H1 (cell line): ENCODE data around the gene RBM38. TPM values are rescaled to one million over a fixed set of nuclear protein-coding genes. Genes with fewer than 3 reads are reported as not detected.

Experiments used
- CTCF ChIA-PET: fragments of 300-600 bp; sonication (Branson Sonifier 250); formaldehyde crosslinking; loops from one replicate; lab custom pipeline; 2021; ENCODE audit not compliant: partially characterized antibody; lab: Charles Lee
- POLR2A ChIA-PET: fragments of 300-600 bp; sonication (Branson Sonifier 250); formaldehyde crosslinking; loops from one replicate; lab custom pipeline; 2021; ENCODE audit warnings: inconsistent platforms; ENCODE audit not compliant: partially characterized antibody; lab: Charles Lee
- DNase-seq, 2 experiments: peaks; one replicate each; pipeline versions ENCODE4 v3.0.0 to v3.0.0-alpha.2; 2010 to 2022; ENCODE audit warnings: low spot score in 2 of 2, low read depth in 1 of 2, mixed read lengths in 1 of 2
- FAIRE-seq: peaks from 2 replicates; lab custom pipeline; 2011; peaks lifted over from hg19 to GRCh38; lab: Jason Lieb, UNC
- H2AFZ ChIP-seq: 2 replicates; pipeline ENCODE4 v1.8.1; 2012; ENCODE audit warnings: low read length, inconsistent platforms
- H2AK5ac ChIP-seq: 2 replicates; pipeline ENCODE4 v1.6.1; 2013; ENCODE audit warnings: low read depth, low read length
- H2BK120ac ChIP-seq: replicated peaks from 2 replicates; pipeline ENCODE3; 2013; ENCODE audit warnings: low read depth, low read length, inconsistent platforms
- H2BK12ac ChIP-seq: 2 replicates; pipeline ENCODE4 v1.6.1; 2013; ENCODE audit warnings: low read depth, low read length
- H2BK15ac ChIP-seq: 2 replicates; pipeline ENCODE4 v1.6.1; 2013; ENCODE audit warnings: low read length
- H2BK20ac ChIP-seq: 2 replicates; pipeline ENCODE4 v1.6.1; 2013; ENCODE audit warnings: low read length
- H2BK5ac ChIP-seq: 2 replicates; pipeline ENCODE4 v1.6.1; 2013; ENCODE audit warnings: low read depth, low read length
- H3K14ac ChIP-seq: 2 replicates; pipeline ENCODE4 v1.6.1; 2013; ENCODE audit warnings: inconsistent platforms; ENCODE audit not compliant: insufficient read length
- H3K18ac ChIP-seq: 2 replicates; pipeline ENCODE4 v1.6.1; 2013; ENCODE audit warnings: low read length; ENCODE audit errors: extremely low read depth
- H3K23ac ChIP-seq: 2 replicates; pipeline ENCODE4 v1.6.1; 2013; ENCODE audit warnings: inconsistent platforms; ENCODE audit not compliant: insufficient read length
- H3K23me2 ChIP-seq: 2 replicates; pipeline ENCODE4 v1.6.1; 2013; ENCODE audit warnings: low read depth, low read length
- H3K27ac ChIP-seq: 2 replicates; pipeline ENCODE4 v1.6.1; 2011; ENCODE audit warnings: low read depth, low read length, inconsistent platforms
- H3K27me3 ChIP-seq, 4 experiments: replicated peaks in 1 of 4; 1 replicate in 1 of 4; 2 replicates in 3 of 4; pipeline versions ENCODE4 v1.6.1 to v1.8.1; 2011 to 2013; ENCODE audit warnings: low read length in 3 of 4, mild to moderate bottlenecking in 3 of 4, inconsistent platforms in 2 of 4, mixed read lengths in 2 of 4, moderate library complexity in 1 of 4; ENCODE audit not compliant: control insufficient read depth in 3 of 4, insufficient read depth in 3 of 4; ENCODE audit errors: extremely low read depth in 1 of 4
- H3K36me3 ChIP-seq, 4 experiments: 2 replicates each; pipeline versions ENCODE4 v1.6.1 to v1.8.1; 2011 to 2013; ENCODE audit warnings: mild to moderate bottlenecking in 4 of 4, low read length in 3 of 4, moderate library complexity in 2 of 4, control low read depth in 1 of 4, inconsistent platforms in 1 of 4; ENCODE audit not compliant: insufficient read depth in 4 of 4, control insufficient read depth in 2 of 4
- H3K4ac ChIP-seq: replicated peaks from 2 replicates; pipeline ENCODE3; 2013; ENCODE audit warnings: low read length, low read depth, mixed read lengths, inconsistent platforms; ENCODE audit not compliant: insufficient read length
- H3K4me1 ChIP-seq, 4 experiments: replicated peaks in 1 of 4; 1 replicate in 1 of 4; 2 replicates in 3 of 4; pipeline versions ENCODE4 v1.6.1 to v1.8.1; 2011 to 2013; ENCODE audit warnings: low read length in 3 of 4, inconsistent platforms in 2 of 4, mixed read lengths in 1 of 4; ENCODE audit not compliant: insufficient read depth in 4 of 4, control insufficient read depth in 3 of 4
- H3K4me2 ChIP-seq, 2 experiments: 2 replicates each; pipeline versions ENCODE4 v1.6.1 to v1.8.1; 2011 to 2013; ENCODE audit warnings: low read depth in 2 of 2, low read length in 2 of 2, control low read depth in 1 of 2, inconsistent platforms in 1 of 2, mild to moderate bottlenecking in 1 of 2; ENCODE audit not compliant: insufficient read depth in 1 of 2
- H3K4me3 ChIP-seq, 4 experiments: fragments of 200-600, 300-600 bp in 1 of 4; sonication (generic), shearing (Covaris generic), sonication (Bioruptor Twin) in 1 of 4; 2 replicates each; pipeline versions ENCODE4 v1.5.1 to v1.8.1; 2011 to 2016; ENCODE audit warnings: low read length in 4 of 4, low read depth in 3 of 4, control low read depth in 2 of 4, inconsistent platforms in 2 of 4, mild to moderate bottlenecking in 2 of 4, mixed read lengths in 1 of 4, moderate library complexity in 1 of 4; ENCODE audit not compliant: insufficient read depth in 2 of 4; ENCODE audit errors: extremely low read depth in 1 of 4
- H3K56ac ChIP-seq: replicated peaks from 2 replicates; pipeline ENCODE3; 2013; ENCODE audit warnings: low read depth, mild to moderate bottlenecking, mixed read lengths, low read length, inconsistent platforms; ENCODE audit not compliant: insufficient read length
- H3K79me1 ChIP-seq: 2 replicates; pipeline ENCODE4 v1.6.1; 2013; ENCODE audit warnings: low read depth, low read length, control low read depth
- H3K79me2 ChIP-seq, 2 experiments: 2 replicates each; pipeline versions ENCODE4 v1.6.1 to v1.8.1; 2012 to 2013; ENCODE audit warnings: low read length in 2 of 2, mild to moderate bottlenecking in 2 of 2, inconsistent platforms in 1 of 2; ENCODE audit not compliant: insufficient read depth in 2 of 2, control insufficient read depth in 1 of 2
- H3K9ac ChIP-seq, 4 experiments: replicated peaks in 1 of 4; 1 replicate in 1 of 4; 2 replicates in 3 of 4; pipeline versions ENCODE4 v1.6.1 to v1.8.1; 2011 to 2013; ENCODE audit warnings: low read depth in 3 of 4, low read length in 3 of 4, control low read depth in 2 of 4, mild to moderate bottlenecking in 2 of 4, moderate library complexity in 2 of 4, inconsistent platforms in 1 of 4; ENCODE audit errors: extremely low read depth in 1 of 4
- H3K9me3 ChIP-seq, 2 experiments: 2 replicates each; pipeline versions ENCODE4 v1.6.1 to v1.8.1; 2012 to 2013; ENCODE audit warnings: mild to moderate bottlenecking in 2 of 2, moderate library complexity in 2 of 2, control low read depth in 1 of 2, inconsistent platforms in 1 of 2, low read depth in 1 of 2, low read length in 1 of 2, mixed read lengths in 1 of 2; ENCODE audit not compliant: insufficient read depth in 2 of 2
- H4K20me1 ChIP-seq, 2 experiments: replicated peaks in 1 of 2; 2 replicates each; pipeline versions ENCODE3 to v1.8.1; 2011 to 2013; ENCODE audit warnings: inconsistent platforms in 2 of 2, low read length in 2 of 2, mild to moderate bottlenecking in 1 of 2; ENCODE audit not compliant: insufficient read depth in 2 of 2, control insufficient read depth in 1 of 2
- H4K5ac ChIP-seq: 2 replicates; pipeline ENCODE4 v1.6.1; 2013; ENCODE audit warnings: low read length, low read depth, mixed read lengths, inconsistent platforms; ENCODE audit not compliant: insufficient read length
- H4K8ac ChIP-seq: 2 replicates; pipeline ENCODE4 v1.8.0; 2013; ENCODE audit warnings: mild to moderate bottlenecking, moderate library complexity, low read length, inconsistent platforms; ENCODE audit not compliant: insufficient read depth; ENCODE audit errors: extremely low read depth
- H4K91ac ChIP-seq: replicated peaks from 2 replicates; pipeline ENCODE3; 2013; ENCODE audit warnings: low read length, mixed read lengths, inconsistent platforms; ENCODE audit not compliant: insufficient read length
- ASH2L ChIP-seq: fragments of 200-600, 300-600 bp; sonication (generic); IDR thresholded peaks from one replicate; pipeline ENCODE4 v1.7.1; 2017; ENCODE audit warnings: low read length
- CBX8 ChIP-seq: fragments of 300-800, 300-1000 bp; sonication (generic); IDR thresholded peaks from 2 replicates; pipeline ENCODE4 v1.7.1; 2016; ENCODE audit warnings: low read depth, low read length, borderline replicate concordance
- CHD1 ChIP-seq: IDR thresholded peaks from 2 replicates; pipeline ENCODE4 v1.6.1; 2012; ENCODE audit warnings: low read depth, low read length, improper control_type of control experiment
- FOSL1 ChIP-seq: IDR thresholded peaks from 2 replicates; pipeline ENCODE4 v1.6.1; 2011; ENCODE audit warnings: mild to moderate bottlenecking, low read depth, low read length, moderate library complexity; ENCODE audit not compliant: insufficient read depth
- KDM4A ChIP-seq: IDR thresholded peaks from one replicate; pipeline ENCODE4 v1.7.1; 2012; ENCODE audit warnings: low read depth, mild to moderate bottlenecking, moderate library complexity, low read length, inconsistent platforms; ENCODE audit not compliant: severe bottlenecking
- MAFK ChIP-seq: IDR thresholded peaks from 2 replicates; pipeline ENCODE4 v1.6.1; 2012; ENCODE audit warnings: low read depth, mild to moderate bottlenecking, improper control_type of control experiment, low read length
- SP2 ChIP-seq: IDR thresholded peaks from 2 replicates; pipeline ENCODE4 v1.6.1; 2012; ENCODE audit warnings: mild to moderate bottlenecking, low read length, inconsistent platforms
- WGBS, 2 experiments: shearing (Covaris generic) in 1 of 2; methylation state at CpG; one replicate each; pipeline versions ENCODE4 v1.1.6 to v1.1.7; 2013 to 2015; ENCODE audit warnings: low lambda C conversion rate in 2 of 2, mixed read lengths in 2 of 2, inconsistent platforms in 1 of 2, low coverage in 1 of 2, missing lambda C conversion rate in 1 of 2; ENCODE audit not compliant: insufficient replicate concordance in 2 of 2, insufficient coverage in 1 of 2, insufficient read length in 1 of 2; ENCODE audit errors: extremely low coverage in 1 of 2, missing lambda C conversion rate in 1 of 2; 5-methylcytosine and 5-hydroxymethylcytosine counted together
- polyA plus RNA-seq, 7 experiments: library from polyadenylated mRNA; depleted of rRNA in 3 of 7; stranded (reverse) in 5 of 7; unstranded in 2 of 7; fragments of >200 nt in 5 of 7; fragments of 200-250 nt in 2 of 7; gene quantifications; 1 replicate in 5 of 7; 2 replicates in 1 of 7; 4 replicates in 1 of 7; pipeline versions ENCODE4 v1.2.1 to v1.2.3, GENCODE V29; 2011 to 2013; ENCODE audit warnings: missing spikeins in 2 of 7, mixed read lengths in 2 of 7
- total RNA-seq: library from RNA; stranded (reverse); fragmentation: NEBNext Ultra II Directional; extraction: Animal tissue kit (Norgen Biotek cat#: 25700); gene quantifications from 2 replicates; pipeline ENCODE4 v1.2.1, GENCODE V29; 2021

RBM38 gene
- total and polyA plus RNA-seq, 2 of the 8 experiments (the other 6 are each of a cell fraction or from before 2014, with no cell fraction given) = 57.7 to 109 TPM

- no peak overlapping the region for H2BK20ac ChIP-seq
- no peak overlapping the region for H3K4me2 ChIP-seq
- H3K4me1 ChIP-seq = peaks cover 0 to 13% (median 10%) of the 10 kb centered on the region in 4 experiments; a peak in 5 of 7 replicates
- H3K18ac ChIP-seq = no peak overlapping the region
- no peak overlapping the region for H4K91ac ChIP-seq
- no peak overlapping the region for H3K9ac ChIP-seq
- H2BK120ac ChIP-seq = no peak overlapping the region
- ChIA-PET POLR2A (interaction anchor here (0.6 kb wide), 1 partner anchor 24 kb away, joined by 3 read pairs; no protein-coding TSS in a partner anchor), CTCF (interaction anchor here (0.9 to 1.7 kb wide), 5 partner anchors 11 to 111 kb away, joined by 3 to 4 read pairs (median 4); no protein-coding TSS in a partner anchor)
- H3K9me3 ChIP-seq = no peaks in the 10 kb centered on the region
- no peak overlapping the region for H3K4me3 ChIP-seq
- H3K79me1 ChIP-seq = no peaks in the 10 kb centered on the region
- no peak for TF ChIP-seq ASH2L
- TF ChIP-seq SP2 = no peak
- no peak for TF ChIP-seq FOSL1
- TF ChIP-seq CBX8 = no peak
- no peak for TF ChIP-seq KDM4A
- no peak for TF ChIP-seq MAFK
- no peak for TF ChIP-seq CHD1
- no peak overlapping the region; the same call in 1 of the 2 replicates for H2BK15ac ChIP-seq
- no peak overlapping the region for H2AFZ ChIP-seq
- 90% methylated on average over 8 of the region's 8 CpGs; no CpG with 5 or more reads in 1 of the 2 experiments for WGBS, 2 experiments
- FAIRE-seq (no peak), DNase-seq (no peak)
- no peak overlapping the region for H3K14ac ChIP-seq
- peaks cover 0 to 10% (median 4%) of the 10 kb centered on the region in 4 experiments; a peak in 4 of 7 replicates for H3K27me3 ChIP-seq
- peaks cover 5% of the 10 kb centered on the region; the same call in 1 of the 2 replicates for H3K23me2 ChIP-seq
- no peak overlapping the region for H2AK5ac ChIP-seq
- H3K27ac ChIP-seq = no peak overlapping the region
- H3K36me3 ChIP-seq = no peaks in the 10 kb centered on the region
- peaks cover 0 to 4% of the 10 kb centered on the region in 2 experiments for H4K20me1 ChIP-seq
- H3K23ac ChIP-seq = no peak overlapping the region
- no peak overlapping the region for H4K8ac ChIP-seq
- H3K79me2 ChIP-seq = peaks cover 0 to 8% of the 10 kb centered on the region in 2 experiments; a peak in 3 of 4 replicates
- no peak overlapping the region for H2BK5ac ChIP-seq
- no peak overlapping the region for H2BK12ac ChIP-seq
- no peak overlapping the region for H4K5ac ChIP-seq
- no peak overlapping the region for H3K56ac ChIP-seq
- H3K4ac ChIP-seq = no peak overlapping the region
These were observed 3.7 kb upstream of the RBM38 start for GRCh38 chr20:57387463-57387862.
